Fibroblast of mammary gland (primary cell): Measurements from ENCODE around the gene TMX3.
A peak's percentile ranks its signal among the peaks of the same experiment; 100 is the strongest.

Source experiments
- DNase-seq: peaks from one replicate; pipeline ENCODE4 v3.0.0-alpha.2; 2010; ENCODE audit warnings: low read depth
- H3K4me3 ChIP-seq: 2 replicates; pipeline ENCODE4 v1.5.1; 2011; ENCODE audit warnings: low read depth, mild to moderate bottlenecking, low read length, moderate library complexity; ENCODE audit not compliant: control insufficient read depth
- TF ChIP-seq, protein P1 (sequence below): conservative IDR thresholded peaks from 2 replicates; pipeline ENCODE4 v1.5.1; 2011; ENCODE audit warnings: low read depth, low read length, inconsistent platforms; ENCODE audit not compliant: control insufficient read depth, insufficient read depth

TMX3 gene

DNA sequence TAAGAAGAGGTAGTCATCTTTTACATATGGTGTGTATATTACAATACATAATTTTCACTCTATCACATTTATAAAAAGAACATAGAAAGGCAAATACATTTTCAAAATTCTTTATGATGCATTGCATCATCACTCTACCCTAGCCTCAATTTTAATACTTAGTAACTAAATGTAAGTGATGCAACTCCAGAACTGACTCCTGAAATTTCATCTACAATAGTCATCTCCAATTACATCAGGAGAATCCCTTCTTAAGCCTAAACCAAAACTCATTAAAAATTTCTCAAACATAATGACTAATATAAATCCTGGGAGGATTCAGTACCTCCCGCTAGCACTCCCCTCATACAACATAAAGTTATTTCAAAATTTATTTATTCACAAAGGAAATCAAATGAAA is 15.9 kb downstream of the TMX3 start:
- TF ChIP-seq, protein P1, sequence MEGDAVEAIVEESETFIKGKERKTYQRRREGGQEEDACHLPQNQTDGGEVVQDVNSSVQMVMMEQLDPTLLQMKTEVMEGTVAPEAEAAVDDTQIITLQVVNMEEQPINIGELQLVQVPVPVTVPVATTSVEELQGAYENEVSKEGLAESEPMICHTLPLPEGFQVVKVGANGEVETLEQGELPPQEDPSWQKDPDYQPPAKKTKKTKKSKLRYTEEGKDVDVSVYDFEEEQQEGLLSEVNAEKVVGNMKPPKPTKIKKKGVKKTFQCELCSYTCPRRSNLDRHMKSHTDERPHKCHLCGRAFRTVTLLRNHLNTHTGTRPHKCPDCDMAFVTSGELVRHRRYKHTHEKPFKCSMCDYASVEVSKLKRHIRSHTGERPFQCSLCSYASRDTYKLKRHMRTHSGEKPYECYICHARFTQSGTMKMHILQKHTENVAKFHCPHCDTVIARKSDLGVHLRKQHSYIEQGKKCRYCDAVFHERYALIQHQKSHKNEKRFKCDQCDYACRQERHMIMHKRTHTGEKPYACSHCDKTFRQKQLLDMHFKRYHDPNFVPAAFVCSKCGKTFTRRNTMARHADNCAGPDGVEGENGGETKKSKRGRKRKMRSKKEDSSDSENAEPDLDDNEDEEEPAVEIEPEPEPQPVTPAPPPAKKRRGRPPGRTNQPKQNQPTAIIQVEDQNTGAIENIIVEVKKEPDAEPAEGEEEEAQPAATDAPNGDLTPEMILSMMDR: no peak
- peak; percentile 78 for DNase-seq
- H3K4me3 ChIP-seq: no peak overlapping the region

GRCh38 chr18:68696937-68697336 is 18.0 kb downstream of the TMX3 start:
- TF ChIP-seq, protein P1: no peak
- H3K4me3 ChIP-seq: no peak overlapping the region
- no peak for DNase-seq

- TF ChIP-seq, protein P1: no peak
- DNase-seq: no peak
- H3K4me3 ChIP-seq: no peak overlapping the region
Observed at GRCh38 chr18:68694316-68694715, 20.6 kb downstream of the TMX3 start.

DNA sequence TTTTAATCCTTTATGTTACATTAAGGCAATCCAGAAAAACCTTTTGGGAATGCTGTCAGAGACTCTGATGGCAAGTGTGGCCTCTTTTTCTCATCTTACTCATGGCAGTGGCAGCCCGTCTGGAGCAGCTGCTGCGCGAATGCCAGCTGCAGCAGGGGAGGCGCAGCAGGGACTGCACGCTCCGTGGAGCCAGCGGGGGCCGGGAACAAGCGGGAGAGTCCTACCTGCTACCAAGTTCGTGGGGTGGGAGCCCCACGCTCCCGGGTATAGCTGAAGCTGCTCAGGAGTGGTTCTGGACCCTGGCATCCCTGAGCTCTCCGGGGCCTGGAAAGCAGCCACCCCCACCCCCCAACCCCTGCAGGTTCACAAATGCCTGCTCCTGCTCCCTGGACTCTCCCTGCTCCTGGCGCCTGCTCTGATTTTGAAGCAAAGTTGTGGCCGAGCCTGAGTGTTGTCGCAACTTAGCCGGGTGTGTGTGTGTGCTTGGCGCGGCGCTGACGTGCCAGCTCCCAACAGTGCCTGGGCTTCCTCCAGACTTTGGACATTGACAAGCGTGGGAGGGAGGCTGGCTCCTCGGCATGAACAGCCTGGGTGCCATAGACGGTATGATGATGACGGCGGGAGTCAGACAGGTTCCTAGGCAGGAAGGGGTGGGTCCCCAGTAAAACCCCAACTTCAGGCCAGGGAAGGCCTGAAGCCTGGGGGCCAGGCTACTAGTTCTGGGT is 21.7 kb downstream of the TMX3 start:
- DNase-seq: no peak
- TF ChIP-seq, protein P1: no peak
- H3K4me3 ChIP-seq: no peak overlapping the region

GRCh38 chr18:68679528-68679927 is 35.4 kb downstream of the TMX3 start:
- TF ChIP-seq, protein P1: no peak
- peak; percentile 66 for DNase-seq
- H3K4me3 ChIP-seq: no peak overlapping the region

- TF ChIP-seq, protein P1: peak; percentile 19
- peak; percentile 27 for DNase-seq
- no peak overlapping the region for H3K4me3 ChIP-seq
Observed at GRCh38 chr18:68676913-68677312, 38.0 kb downstream of the TMX3 start.
